ENCODE results near the gene COX10. TPM values are rescaled to one million over a fixed set of nuclear protein-coding genes. Genes with fewer than 3 reads are reported as not detected.

The COX10 gene
- total RNA-seq, 2 experiments from 2014 or later = 21.1 to 24.9 TPM

GRCh38 chr17:14072881-14073280 is 3.6 kb downstream of the COX10 start:
- POLR2A ChIA-PET = no interaction called here
- CTCF ChIA-PET (ENCODE audit: unreplicated experiment) = no interaction called here
- no peak for TF ChIP-seq EZH2phosphoT487 (IDR thresholded peaks at IDR 0.05; ENCODE audit: borderline replicate concordance, low read depth, low read length)
- no peak for TF ChIP-seq CTCF (conservative IDR thresholded peaks at IDR 0.05; ENCODE audit: low read length)

DNA sequence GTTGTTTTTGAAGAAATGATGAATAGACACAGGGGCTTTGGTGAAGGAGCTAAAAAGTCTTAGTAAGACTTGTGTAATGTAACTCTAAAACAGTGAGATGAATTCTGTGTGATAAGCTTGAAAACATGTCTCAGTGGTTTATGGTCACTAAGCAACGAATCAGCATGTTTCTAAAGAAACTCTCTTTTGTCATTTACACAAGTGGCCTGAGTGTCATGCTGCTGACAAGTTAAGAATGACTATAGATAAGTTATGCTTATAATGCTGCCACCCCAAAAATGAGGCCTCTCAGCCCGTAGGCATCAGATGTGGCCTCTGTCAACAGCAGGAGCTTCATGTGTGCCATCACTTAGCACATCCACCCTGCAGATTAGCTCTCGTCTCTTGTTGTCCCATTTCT is 8.7 kb downstream of the COX10 start:
- H3K36me3 ChIP-seq (ENCODE audit: insufficient read depth, low read length) = peaks cover 81% of the 10 kb centered on the region
- H4K20me1 ChIP-seq (ENCODE audit: insufficient read depth, low read length) = peaks cover under 1% of the 10 kb centered on the region; the same call in 1 of the 2 replicates
- no TSS peak for BruUV-seq (replicated peaks)
- no peaks in the 10 kb centered on the region for H3K9me2 ChIP-seq (ENCODE audit: insufficient read depth, low read length)
- peaks cover 24% of the 10 kb centered on the region; the same call in 1 of the 2 replicates for H3K79me2 ChIP-seq (ENCODE audit: insufficient read depth, low read depth, low read length)
- H3K9me3 ChIP-seq (ENCODE audit: low read length) = no peaks in the 10 kb centered on the region
- intact Hi-C loops (cut with micrococcal nuclease; ENCODE audit: unreplicated experiment) = no loop called here
- H2AFZ ChIP-seq (ENCODE audit: low read length) = no peak overlapping the region
- no peak overlapping the region for H3K27ac ChIP-seq (ENCODE audit: low read depth, low read length, poor library complexity, severe bottlenecking)
- no peak for DNase-seq (ENCODE audit: low spot score)
- H3K4me2 ChIP-seq (ENCODE audit: low read length) = no peak overlapping the region
- ChIA-PET CTCF (ENCODE audit: unreplicated experiment) (no interaction called here), POLR2A (interaction anchor here (0.7 to 1.3 kb wide), 4 partner anchors 11 to 86 kb away, joined by 3 to 7 read pairs (median 3); no protein-coding TSS in a partner anchor)
- no peak for TF ChIP-seq EZH2phosphoT487 (IDR thresholded peaks at IDR 0.05; ENCODE audit: borderline replicate concordance, low read depth, low read length)
- no peak for TF ChIP-seq CTCF (conservative IDR thresholded peaks at IDR 0.05; ENCODE audit: low read length)
- H3K4me1 ChIP-seq (ENCODE audit: insufficient read depth, low read length, poor library complexity, severe bottlenecking) = no peaks in the 10 kb centered on the region
- H3K4me3 ChIP-seq (ENCODE audit: low read depth, low read length, poor library complexity, severe bottlenecking) = no peak overlapping the region

More at GRCh38 chr17:14072881-14073280, 3.6 kb downstream of the COX10 start:
- no peak overlapping the region for H3K4me3 ChIP-seq (ENCODE audit: low read depth, low read length, poor library complexity, severe bottlenecking)
- peaks cover 19% of the 10 kb centered on the region for H3K4me1 ChIP-seq (ENCODE audit: insufficient read depth, low read length, poor library complexity, severe bottlenecking)
- no peaks in the 10 kb centered on the region for H3K9me2 ChIP-seq (ENCODE audit: insufficient read depth, low read length)
- H3K27ac ChIP-seq (ENCODE audit: low read depth, low read length, poor library complexity, severe bottlenecking) = no peak overlapping the region
- intact Hi-C loops (cut with micrococcal nuclease; ENCODE audit: unreplicated experiment) = loop anchor here (5.0 kb wide), 1 partner anchor 124 kb away; no protein-coding TSS in a partner anchor
- BruUV-seq (replicated peaks) = no TSS peak
- no peak for DNase-seq (ENCODE audit: low spot score)
- H3K9me3 ChIP-seq (ENCODE audit: low read length) = no peaks in the 10 kb centered on the region
- peaks cover 47% of the 10 kb centered on the region for H3K36me3 ChIP-seq (ENCODE audit: insufficient read depth, low read length)
- H3K4me2 ChIP-seq (ENCODE audit: low read length) = no peak overlapping the region
- peaks cover 5% of the 10 kb centered on the region; the same call in 1 of the 2 replicates for H4K20me1 ChIP-seq (ENCODE audit: insufficient read depth, low read length)
- no peak overlapping the region for H2AFZ ChIP-seq (ENCODE audit: low read length)
- H3K79me2 ChIP-seq (ENCODE audit: insufficient read depth, low read depth, low read length) = peaks cover 73% of the 10 kb centered on the region

DNA sequence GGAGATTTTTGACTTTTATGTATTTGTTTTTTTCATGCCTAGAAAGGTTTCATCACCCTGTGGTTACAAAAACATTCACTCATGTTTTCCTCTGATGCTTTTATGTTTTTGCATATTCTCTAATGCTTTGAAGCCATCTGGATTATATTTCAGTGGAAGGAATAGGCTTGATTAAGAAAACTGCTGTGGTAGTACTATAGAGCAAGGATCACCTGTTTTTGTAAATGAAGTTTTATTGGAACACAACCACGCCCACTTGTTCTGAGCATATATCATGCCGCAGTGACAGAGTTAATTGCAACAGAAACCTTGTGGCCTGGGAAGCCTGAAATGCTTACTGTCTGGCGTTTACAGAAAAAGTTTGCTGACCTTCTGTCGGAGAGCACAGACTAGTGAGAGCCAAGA is 11.5 kb downstream of the COX10 start:
- Histone ChIP-seq H2AFZ (ENCODE audit: low read length) (no peak overlapping the region), H3K4me1 (ENCODE audit: insufficient read depth, low read length, poor library complexity, severe bottlenecking) (no peaks in the 10 kb centered on the region), H3K36me3 (ENCODE audit: insufficient read depth, low read length) (peaks cover 68% of the 10 kb centered on the region), H3K27ac (ENCODE audit: low read depth, low read length, poor library complexity, severe bottlenecking) (no peak overlapping the region), H3K9me3 (ENCODE audit: low read length) (no peaks in the 10 kb centered on the region), H3K79me2 (ENCODE audit: insufficient read depth, low read depth, low read length) (peaks cover 25% of the 10 kb centered on the region; the same call in 1 of the 2 replicates), H3K4me3 (ENCODE audit: low read depth, low read length, poor library complexity, severe bottlenecking) (no peak overlapping the region), H3K9me2 (ENCODE audit: insufficient read depth, low read length) (no peaks in the 10 kb centered on the region), H4K20me1 (ENCODE audit: insufficient read depth, low read length) (peaks cover 5% of the 10 kb centered on the region), H3K4me2 (ENCODE audit: low read length) (no peak overlapping the region)
- BruUV-seq (replicated peaks) = no TSS peak
- ChIA-PET CTCF (ENCODE audit: unreplicated experiment) (no interaction called here), POLR2A (no interaction called here)
- intact Hi-C loops (cut with micrococcal nuclease; ENCODE audit: unreplicated experiment) = no loop called here
- no peak for TF ChIP-seq CTCF (conservative IDR thresholded peaks at IDR 0.05; ENCODE audit: low read length)
- no peak for TF ChIP-seq EZH2phosphoT487 (IDR thresholded peaks at IDR 0.05; ENCODE audit: borderline replicate concordance, low read depth, low read length)
- no peak for DNase-seq (ENCODE audit: low spot score)

Data from OCI-LY7 (cell line).